ENCODE data around the gene ZDHHC14. TPM values are rescaled to one million over a fixed set of nuclear protein-coding genes. Genes with fewer than 3 reads are reported as not detected.

Gene ZDHHC14
- total RNA-seq, 6 experiments from 2014 or later = 5.2 to 6.7 (median 6.0) TPM

GRCh38 chr6:157552081-157552747 lies 171.2 kb downstream of the ZDHHC14 start:
- Mint-ChIP-seq H3K9me3 (no peaks in the 10 kb centered on the region), H3K27me3 (ENCODE audit: insufficient read depth) (no peaks in the 10 kb centered on the region; the same call in none of the 2 replicates), H3K27ac (no peak overlapping the region)

GRCh38 chr6:157552820-157553485 lies 172.0 kb downstream of the ZDHHC14 start:
- H3K4me1 Mint-ChIP-seq (ENCODE audit: low read depth) = peaks cover 18% of the 10 kb centered on the region
- no peak overlapping the region for H3K4me3 Mint-ChIP-seq
- DNase-seq = no peak
- H3K36me3 Mint-ChIP-seq (ENCODE audit: low read depth) = no peaks in the 10 kb centered on the region
- no peak overlapping the region for H3K27ac Mint-ChIP-seq
- no peaks in the 10 kb centered on the region; the same call in none of the 2 replicates for H3K27me3 Mint-ChIP-seq (ENCODE audit: insufficient read depth)
- no peak for TF ChIP-seq CTCF (IDR thresholded peaks at IDR 0.05)
- no peaks in the 10 kb centered on the region for H3K9me3 Mint-ChIP-seq

More at GRCh38 chr6:157552081-157552747, 171.2 kb downstream of the ZDHHC14 start:
- Mint-ChIP-seq H3K4me1 (ENCODE audit: low read depth) (peaks cover 18% of the 10 kb centered on the region), H3K4me3 (no peak overlapping the region), H3K36me3 (ENCODE audit: low read depth) (no peaks in the 10 kb centered on the region; the same call in 1 of the 2 replicates)
- TF ChIP-seq CTCF (IDR thresholded peaks at IDR 0.05) = no peak
- DNase-seq = no peak

- no peak for DNase-seq
- Mint-ChIP-seq H3K27me3 (ENCODE audit: insufficient read depth) (no peaks in the 10 kb centered on the region; the same call in 1 of the 2 replicates), H3K9me3 (no peaks in the 10 kb centered on the region), H3K4me3 (no peak overlapping the region), H3K36me3 (ENCODE audit: low read depth) (no peaks in the 10 kb centered on the region), H3K4me1 (ENCODE audit: low read depth) (peaks cover 18% of the 10 kb centered on the region), H3K27ac (no peak overlapping the region)
- no peak for TF ChIP-seq CTCF (IDR thresholded peaks at IDR 0.05)
Measured at GRCh38 chr6:157554747-157555146, 173.8 kb downstream of the ZDHHC14 start.

GRCh38 chr6:157555455-157556143 lies 174.6 kb downstream of the ZDHHC14 start:
- no peak overlapping the region for H3K27ac Mint-ChIP-seq
- DNase-seq = no peak
- H3K36me3 Mint-ChIP-seq (ENCODE audit: low read depth) = no peaks in the 10 kb centered on the region
- TF ChIP-seq CTCF (IDR thresholded peaks at IDR 0.05) = no peak
- H3K4me1 Mint-ChIP-seq (ENCODE audit: low read depth) = peaks cover 16% of the 10 kb centered on the region
- H3K4me3 Mint-ChIP-seq = no peak overlapping the region
- H3K9me3 Mint-ChIP-seq = no peaks in the 10 kb centered on the region
- no peaks in the 10 kb centered on the region; the same call in 1 of the 2 replicates for H3K27me3 Mint-ChIP-seq (ENCODE audit: insufficient read depth)

- no peak overlapping the region for H3K4me3 Mint-ChIP-seq
Measured at GRCh38 chr6:157556144-157556645, 175.2 kb downstream of the ZDHHC14 start.

More at GRCh38 chr6:157556144-157556645, 175.2 kb downstream of the ZDHHC14 start:
- Mint-ChIP-seq H3K36me3 (ENCODE audit: low read depth) (no peaks in the 10 kb centered on the region), H3K4me1 (ENCODE audit: low read depth) (peaks cover 10% of the 10 kb centered on the region), H3K27ac (no peak overlapping the region), H3K27me3 (ENCODE audit: insufficient read depth) (no peaks in the 10 kb centered on the region; the same call in 1 of the 2 replicates), H3K9me3 (no peaks in the 10 kb centered on the region)
- no peak for DNase-seq
- no peak for TF ChIP-seq CTCF (IDR thresholded peaks at IDR 0.05)

Data from HFFc6 (cell line).